A549 treated with Mapracorat at 1 μM for 4 hours (cell line): ENCODE data around the gene STX12. TPM values are rescaled to one million over a fixed set of nuclear protein-coding genes. Genes with fewer than 3 reads are reported as not detected.

Source experiments
- total RNA-seq: library from RNA; stranded (reverse); fragments of 200-300 nt; extraction: Qiagen RNA extraction; gene quantifications from 5 replicates; pipeline ENCODE4 v1.2.3, GENCODE V29; 2022

Gene STX12
- 8.1 to 9.3 TPM (median 8.6 TPM) in 5 replicates for total RNA-seq

GRCh38 chr1:27772932-27773825, at the start of gene STX12:
Gene STX12 (plus strand): TSS chr1:27773219. CDS start chr1:27773308, 89 bp downstream.

DNA sequence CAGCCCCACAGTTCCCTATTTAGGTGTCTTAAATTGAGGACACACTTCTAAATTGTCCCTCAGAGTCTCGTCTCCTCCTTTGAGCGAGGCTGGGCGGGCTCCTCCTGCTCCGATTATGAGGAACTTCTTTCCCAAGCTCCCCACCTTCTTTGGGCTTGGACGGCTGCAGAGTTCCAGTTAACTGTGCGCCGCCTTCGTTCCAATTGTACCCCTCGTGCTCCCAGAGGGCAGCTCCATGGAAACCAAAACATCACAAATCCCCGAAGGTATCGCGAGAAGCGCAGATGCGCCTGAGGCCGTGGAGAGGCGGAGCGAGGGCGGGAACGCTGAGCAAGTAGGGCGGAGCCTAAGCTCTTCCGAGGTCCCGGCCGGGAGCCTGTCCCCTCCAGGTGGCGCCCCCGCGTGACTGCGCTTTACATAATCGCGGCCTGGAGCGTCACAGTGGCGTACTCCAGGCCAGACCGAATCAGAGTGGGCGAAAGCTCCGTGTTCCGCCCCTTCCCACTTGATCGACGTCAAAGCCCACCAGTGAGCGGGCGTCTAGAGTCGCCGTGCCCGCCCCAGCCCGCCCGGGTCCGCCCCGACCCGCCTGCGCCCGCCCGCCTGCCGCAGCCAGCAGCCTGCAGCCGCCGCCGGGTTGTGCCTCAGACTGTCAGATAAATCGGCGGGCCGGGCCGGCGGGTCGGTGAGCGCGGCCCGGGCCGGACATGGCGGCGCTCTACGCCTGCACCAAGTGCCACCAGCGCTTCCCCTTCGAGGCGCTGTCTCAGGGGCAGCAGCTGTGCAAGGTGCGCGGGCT, 47.4 kb upstream of the STX12 start, which contains the start of gene FAM76A:
TSS of gene FAM76A (plus strand) at position 588 of the 799 bp plus-strand sequence. CDS start at position 708, 120 bp downstream.

DNA sequence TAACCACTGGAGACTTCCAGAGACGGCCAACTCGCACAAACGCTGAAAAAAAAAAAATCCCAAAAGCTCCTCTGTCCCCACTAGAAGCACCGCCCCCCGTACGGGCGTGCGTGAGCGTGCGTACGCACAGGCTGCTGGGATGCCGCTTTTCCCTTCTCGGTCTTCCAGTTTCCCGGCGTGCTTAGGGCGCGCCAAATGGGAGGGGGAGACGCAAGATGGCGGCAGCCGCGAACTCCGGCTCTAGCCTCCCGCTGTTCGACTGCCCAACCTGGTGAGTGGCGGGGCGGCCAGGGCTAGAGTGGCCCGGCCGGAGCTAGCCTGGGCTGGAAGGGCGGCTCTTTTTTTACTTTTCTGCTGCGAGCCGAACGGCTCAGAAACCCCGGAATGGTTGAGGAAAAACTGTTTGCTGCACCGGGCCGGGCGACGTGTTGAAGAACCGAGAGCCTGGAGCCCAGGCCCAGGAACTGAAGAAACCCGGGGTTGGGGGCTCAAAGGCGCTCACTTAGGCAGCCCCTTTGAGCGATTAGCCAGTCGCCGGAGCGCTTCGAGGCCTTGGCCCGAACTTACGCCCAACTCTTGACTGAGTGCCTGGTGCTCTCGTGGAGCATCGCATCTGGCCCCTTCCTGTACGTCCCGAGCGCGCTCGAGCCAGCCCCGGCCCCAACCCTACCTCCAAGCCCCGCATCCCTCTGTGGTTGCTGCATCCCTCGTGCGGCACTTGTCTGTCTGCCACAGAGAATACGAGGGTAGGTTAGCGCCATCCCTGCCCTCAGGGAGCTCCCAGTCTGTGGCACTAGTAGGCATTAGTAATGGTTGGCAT, 57.8 kb downstream of the STX12 start, which contains the start of gene PPP1R8:
TSS of gene PPP1R8 (plus strand) at position 162 of the 820 bp plus-strand sequence. CDS start at position 216, 54 bp downstream.

GRCh38 chr1:27872059-27872801, 99.2 kb downstream of the STX12 start, which contains the start of gene THEMIS2:
Gene THEMIS2 (plus strand): TSS chr1:27872544. CDS start chr1:27872572, 28 bp downstream.

Other genes starting within 250 kb of the STX12 start
- gene AHDC1, start 169.1 kb upstream of the STX12 start, total RNA-seq, result 12.3 to 22.9 TPM (median 21.1 TPM) in 5 replicates
- gene FGR, start 138.0 kb upstream of the STX12 start, total RNA-seq, result not detected in 5 replicates
- 9.0 to 13.8 TPM (median 12.1 TPM) in 5 replicates for gene IFI6, start 101.0 kb upstream of the STX12 start, total RNA-seq
- gene FAM76A, start 47.3 kb upstream of the STX12 start, total RNA-seq, result 5.4 to 7.7 TPM (median 6.7 TPM) in 5 replicates
- gene PPP1R8, start 57.6 kb downstream of the STX12 start, total RNA-seq, result 33.0 to 40.8 TPM (median 37.6 TPM) in 5 replicates
- gene THEMIS2, start 99.3 kb downstream of the STX12 start, total RNA-seq, result 0.56 to 1.2 TPM (median 0.79 TPM) in 5 replicates
- gene RPA2, start 141.4 kb downstream of the STX12 start, total RNA-seq, result 35.2 to 37.7 TPM (median 35.5 TPM) in 5 replicates
- 1.0 to 1.5 TPM (median 1.2 TPM) in 5 replicates for gene SMPDL3B, start 161.8 kb downstream of the STX12 start, total RNA-seq
- 4.3 to 5.9 TPM (median 5.6 TPM) in 5 replicates for gene XKR8, start 186.8 kb downstream of the STX12 start, total RNA-seq